Measurements from ENCODE around the gene SIRT2. TPM values are rescaled to one million over a fixed set of nuclear protein-coding genes. Genes with fewer than 3 reads are reported as not detected.
A peak's percentile ranks its signal among the peaks of the same experiment; 100 is the strongest.

SIRT2 gene
- total and polyA plus RNA-seq, 2 of the 8 experiments (the other 6 are each of a cell fraction or from before 2014, with no cell fraction given), result 6.5 to 10.0 TPM

DNA sequence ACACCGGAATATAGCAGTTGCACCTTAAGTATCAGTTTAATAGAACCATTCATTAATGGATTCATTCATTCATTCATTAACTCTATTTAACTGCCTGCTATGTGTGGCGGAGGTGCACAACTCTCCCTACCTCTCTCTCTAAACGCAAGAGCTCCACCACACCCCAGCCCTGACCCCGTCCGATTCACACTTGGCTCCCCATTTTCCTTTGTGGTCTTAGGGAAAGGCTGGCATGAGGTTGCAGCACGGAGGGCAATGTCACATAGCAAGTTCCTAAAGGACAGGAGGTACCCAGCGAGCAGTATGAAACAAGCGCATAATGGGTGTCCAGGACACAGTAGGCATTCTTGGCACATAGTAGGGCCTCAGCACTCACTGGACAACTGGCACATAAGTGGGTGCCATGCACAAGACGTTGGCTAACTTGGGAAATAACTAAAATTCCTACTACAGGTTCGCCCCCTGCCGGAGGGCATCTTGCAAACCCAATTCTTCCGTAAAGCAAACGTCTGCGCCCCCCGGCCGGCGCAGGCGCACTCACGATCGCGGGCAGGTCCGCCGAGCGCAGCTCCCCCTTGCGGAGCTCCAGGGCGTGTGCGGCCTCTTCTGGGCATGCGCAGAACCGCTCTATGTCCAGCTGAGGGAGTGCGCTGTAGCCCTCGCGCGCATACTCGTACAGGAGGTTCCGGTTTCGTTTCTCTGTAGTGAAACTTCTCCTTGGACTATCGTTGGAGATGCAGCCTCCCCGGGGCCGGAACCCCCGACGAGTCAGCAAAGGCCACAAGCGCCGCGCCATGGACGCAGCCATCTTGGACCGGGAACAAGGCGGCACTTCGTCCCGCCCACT lies 30.7 kb upstream of the SIRT2 start, which contains the start of gene SARS2:
Gene SARS2 (minus strand): TSS at position 835 of the 847 bp plus-strand sequence. CDS start 27 bp downstream, at position 808.
- H2BK5ac ChIP-seq (ENCODE audit: low read depth, low read length), result peak within 1 kb of the TSS; percentile 98
- peaks cover 0 to 1% of the 10 kb centered on the region in 2 experiments for H4K20me1 ChIP-seq (replicated peaks in 1 of 2; ENCODE audit: control insufficient read depth in 1 of 2, insufficient read depth in 2 of 2, low read length in 2 of 2)
- H4K5ac ChIP-seq (ENCODE audit: insufficient read length, low read depth, low read length), result peak within 1 kb of the TSS; percentile 99
- no peak within 1 kb of the TSS for H2BK120ac ChIP-seq (replicated peaks; ENCODE audit: low read depth, low read length)
- DNase-seq (ENCODE audit: low read depth in 1 of 2, low spot score in 2 of 2) (peak; percentile 95 to 96), FAIRE-seq (peak; percentile 19)
- H3K36me3 ChIP-seq (ENCODE audit: control insufficient read depth in 2 of 4, insufficient read depth in 4 of 4, low read length in 3 of 4), result peaks cover 10 to 31% (median 22%) of the 10 kb centered on the region in 4 experiments
- H2BK12ac ChIP-seq (ENCODE audit: low read depth, low read length), result peak within 1 kb of the TSS; percentile 89
- H4K91ac ChIP-seq (replicated peaks; ENCODE audit: insufficient read length, low read length), result peak within 1 kb of the TSS; percentile 71
- peak within 1 kb of the TSS; percentile 100; the same call in 1 of the 2 replicates for H4K8ac ChIP-seq (ENCODE audit: extremely low read depth, insufficient read depth, low read length)
- peaks cover 20% of the 10 kb centered on the region for H3K79me1 ChIP-seq (ENCODE audit: low read depth, low read length)
- no peaks in the 10 kb centered on the region for H3K27me3 ChIP-seq (replicated peaks in 1 of 4; ENCODE audit: control insufficient read depth in 3 of 4, extremely low read depth in 1 of 4, insufficient read depth in 3 of 4, low read length in 3 of 4)
- H2AFZ ChIP-seq (ENCODE audit: low read length), result peak within 1 kb of the TSS; percentile 36; the same call in 1 of the 2 replicates
- H3K4me1 ChIP-seq (replicated peaks in 1 of 4; ENCODE audit: control insufficient read depth in 3 of 4, insufficient read depth in 4 of 4, low read length in 3 of 4), result peaks cover 0 to 2% (median under 1%) of the 10 kb centered on the region in 4 experiments; a peak in 3 of 7 replicates
- H2BK20ac ChIP-seq (ENCODE audit: low read length), result peak within 1 kb of the TSS; percentile 51
- H3K4me2 ChIP-seq (ENCODE audit: insufficient read depth in 1 of 2, low read depth in 2 of 2, low read length in 2 of 2), result peak within 1 kb of the TSS; percentile 69 to 89
- H3K23me2 ChIP-seq (ENCODE audit: low read depth, low read length), result peaks cover 4% of the 10 kb centered on the region; the same call in 1 of the 2 replicates
- CTCF ChIA-PET (ENCODE audit: partially characterized antibody), result interaction anchor here (0.6 to 9.8 kb wide), 24 partner anchors 9 to 736 kb away, joined by 3 to 120 read pairs (median 5); partner anchors contain the start of genes ECH1 and NFKBIB
- peak within 1 kb of the TSS; percentile 95; the same call in 1 of the 2 replicates for H2BK15ac ChIP-seq (ENCODE audit: low read length)
- WGBS, 2 experiments (ENCODE audit: extremely low coverage in 1 of 2, insufficient coverage in 1 of 2, insufficient read length in 1 of 2, insufficient replicate concordance in 2 of 2, low coverage in 1 of 2, low lambda C conversion rate in 2 of 2, missing lambda C conversion rate in 1 of 2), result 4% methylated on average over 49 of the region's 49 CpGs; no CpG with 5 or more reads in 1 of the 2 experiments
- peaks cover 0 to 47% of the 10 kb centered on the region in 2 experiments; a peak in 2 of 4 replicates for H3K79me2 ChIP-seq (ENCODE audit: control insufficient read depth in 1 of 2, insufficient read depth in 2 of 2, low read length in 2 of 2)
- peak within 1 kb of the TSS; percentile 93 to 99 (median 96) for H3K9ac ChIP-seq (replicated peaks in 1 of 4; ENCODE audit: extremely low read depth in 1 of 4, low read depth in 3 of 4, low read length in 3 of 4)
- peak within 1 kb of the TSS; percentile 99 for H3K18ac ChIP-seq (ENCODE audit: extremely low read depth, low read length)
- H3K4me3 ChIP-seq (ENCODE audit: extremely low read depth in 1 of 4, insufficient read depth in 2 of 4, low read depth in 3 of 4, low read length in 4 of 4), result peak within 1 kb of the TSS; percentile 62 to 93 (median 86)
- H3K14ac ChIP-seq (ENCODE audit: insufficient read length), result no peak within 1 kb of the TSS
- H3K27ac ChIP-seq (ENCODE audit: low read depth, low read length), result peak within 1 kb of the TSS; percentile 97
- POLR2A ChIA-PET (ENCODE audit: partially characterized antibody), result interaction anchor here (0.5 to 3.1 kb wide), 29 partner anchors 9 to 527 kb away, joined by 3 to 36 read pairs (median 5); partner anchors contain the start of genes FAM98C, HNRNPL, NFKBIB and SIRT2
- H3K9me3 ChIP-seq (ENCODE audit: insufficient read depth in 2 of 2, low read depth in 1 of 2, low read length in 1 of 2), result peaks cover 8% of the 10 kb centered on the region in 2 experiments
- H3K23ac ChIP-seq (ENCODE audit: insufficient read length), result no peak within 1 kb of the TSS
- peak within 1 kb of the TSS; percentile 6; the same call in 1 of the 2 replicates for H2AK5ac ChIP-seq (ENCODE audit: low read depth, low read length)
- H3K4ac ChIP-seq (replicated peaks; ENCODE audit: insufficient read length, low read depth, low read length), result peak within 1 kb of the TSS; percentile 34
- peak within 1 kb of the TSS; percentile 80 for H3K56ac ChIP-seq (replicated peaks; ENCODE audit: insufficient read length, low read depth, low read length)
- peak; percentile 97 for TF ChIP-seq POLR2AphosphoS5 (IDR thresholded peaks at IDR 0.05; ENCODE audit: low read depth, low read length)
- peak; percentile 97 for TF ChIP-seq TAF1 (IDR thresholded peaks at IDR 0.05; ENCODE audit: low read depth, low read length)
- peak in 1 of 2 experiments; percentile 69; a peak in 1 of 4 replicates for TF ChIP-seq SIN3A (conservative IDR thresholded peaks at IDR 0.05 in 1 of 2, IDR thresholded peaks at IDR 0.05 in 1 of 2; ENCODE audit: low read depth in 1 of 2, low read length in 2 of 2)
- TF ChIP-seq CEBPB (IDR thresholded peaks at IDR 0.05; ENCODE audit: low read depth, low read length), result peak; percentile 19; the same call in 1 of the 2 replicates
- 0 out of 2 replicates have a peak, but pooled peaks have one; percentile 22 for TF ChIP-seq JUND (IDR thresholded peaks at IDR 0.05; ENCODE audit: low read length)
- no peak for TF ChIP-seq NANOG (IDR thresholded peaks at IDR 0.05; ENCODE audit: insufficient read depth, low read depth, low read length, poor library complexity, severe bottlenecking)
- TF ChIP-seq TEAD4 (IDR thresholded peaks at IDR 0.05; ENCODE audit: low read depth, low read length), result peak; percentile 88

Measured in H1 (cell line).